MCF 10A (cell line): ENCODE measurements around the gene TGFB2. TPM values are rescaled to one million over a fixed set of nuclear protein-coding genes. Genes with fewer than 3 reads are reported as not detected.

Experiments used
- BruUV-seq: library from RNA; stranded (reverse); fragments of 400-500 nt; replicated peaks from 2 replicates; lab custom pipeline; 2021; lab: Mats Ljungman, UMichigan
- CTCF ChIA-PET: fragments of 300-600 bp; sonication (Branson Sonifier 250); formaldehyde crosslinking; extraction: SDS; loops from one replicate; lab custom pipeline; 2021; ENCODE audit warnings: antibody characterized with exemption, inconsistent platforms; lab: Yijun Ruan, JAX
- POLR2A ChIA-PET: fragments of 300-600, 350-650 bp; sonication (Branson Sonifier 250); formaldehyde crosslinking; extraction: SDS; loops from one replicate; lab custom pipeline; 2020; ENCODE audit warnings: antibody characterized with exemption, inconsistent platforms; lab: Yijun Ruan, JAX
- DNase-seq: peaks from one replicate; pipeline ENCODE4 v3.0.0-alpha.2; 2018; ENCODE audit not compliant: unreplicated experiment
- H3K27ac Mint-ChIP-seq: one replicate; pipeline ENCODE4 v1.8.0; 2022; ENCODE audit warnings: mild to moderate bottlenecking, low read depth, mixed read lengths; ENCODE audit not compliant: unreplicated experiment
- H3K27me3 Mint-ChIP-seq: one replicate; pipeline ENCODE4 v1.8.0; 2022; ENCODE audit warnings: mixed read lengths; ENCODE audit not compliant: insufficient read depth, unreplicated experiment
- H3K36me3 Mint-ChIP-seq: one replicate; pipeline ENCODE4 v1.8.0; 2022; ENCODE audit warnings: mild to moderate bottlenecking, moderate library complexity, mixed read lengths; ENCODE audit not compliant: insufficient read depth, unreplicated experiment
- H3K4me1 Mint-ChIP-seq: one replicate; pipeline ENCODE4 v1.8.0; 2022; ENCODE audit warnings: mixed read lengths; ENCODE audit not compliant: insufficient read depth, unreplicated experiment
- H3K4me3 Mint-ChIP-seq: one replicate; pipeline ENCODE4 v1.8.0; 2022; ENCODE audit warnings: mild to moderate bottlenecking, moderate library complexity, mixed read lengths; ENCODE audit not compliant: unreplicated experiment
- H3K9me3 Mint-ChIP-seq: one replicate; pipeline ENCODE4 v1.8.0; 2022; ENCODE audit warnings: mixed read lengths; ENCODE audit not compliant: unreplicated experiment
- CTCF ChIP-seq: fragments of 200-600 bp; IDR thresholded peaks from one replicate; pipeline ENCODE4 v1.8.0; 2022; ENCODE audit warnings: antibody characterized with exemption, mild to moderate bottlenecking; ENCODE audit not compliant: unreplicated experiment
- intact Hi-C: fragments of 100-400 bp; cut with micrococcal nuclease; formaldehyde crosslinking; loops from 2 replicates; pipeline ENCODE4 v1.14.1; 2022
- total RNA-seq: library from RNA; stranded (reverse); gene quantifications from 2 replicates; pipeline ENCODE4 v1.2.3, GENCODE V29; 2022

Gene TGFB2
- total RNA-seq, 1 experiment from 2014 or later, result 6.3 TPM

DNA sequence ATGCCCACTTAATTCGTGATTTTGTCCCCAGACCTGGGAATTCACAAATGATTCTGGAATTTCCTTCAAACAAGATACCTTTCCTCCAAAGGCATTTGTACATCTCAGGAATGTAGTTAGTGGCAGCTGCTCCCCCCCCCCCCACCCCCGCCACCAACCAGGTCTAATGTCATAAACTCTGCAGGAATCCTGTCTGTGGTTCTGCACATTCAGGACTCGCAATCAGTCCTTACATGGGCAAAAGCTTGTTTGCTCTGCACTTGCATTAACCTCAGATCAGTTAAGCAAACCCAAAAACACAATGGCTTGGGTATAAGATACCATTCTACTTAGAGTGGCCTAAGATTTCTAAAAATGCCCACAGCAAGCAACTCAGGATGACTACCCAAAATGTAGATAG is 143.8 kb downstream of the TGFB2 start:
- POLR2A ChIA-PET, result interaction anchor here (0.5 to 0.9 kb wide), 4 partner anchors 141 to 1783 kb away, joined by 3 to 5 read pairs (median 4); no protein-coding TSS in a partner anchor
- H3K4me1 Mint-ChIP-seq, result peaks cover 18% of the 10 kb centered on the region
- no peak overlapping the region for H3K27ac Mint-ChIP-seq
- H3K4me3 Mint-ChIP-seq, result no peak overlapping the region
- intact Hi-C loops, result no loop called here
- no peak for TF ChIP-seq CTCF
- no peak for DNase-seq
- H3K27me3 Mint-ChIP-seq, result no peaks in the 10 kb centered on the region
- no TSS peak for BruUV-seq
- H3K9me3 Mint-ChIP-seq, result peaks cover 8% of the 10 kb centered on the region
- no peaks in the 10 kb centered on the region for H3K36me3 Mint-ChIP-seq
- CTCF ChIA-PET, result interaction anchor here (1.1 to 1.5 kb wide), 2 partner anchors 8 to 29 kb away, joined by 3 read pairs; no protein-coding TSS in a partner anchor

DNA sequence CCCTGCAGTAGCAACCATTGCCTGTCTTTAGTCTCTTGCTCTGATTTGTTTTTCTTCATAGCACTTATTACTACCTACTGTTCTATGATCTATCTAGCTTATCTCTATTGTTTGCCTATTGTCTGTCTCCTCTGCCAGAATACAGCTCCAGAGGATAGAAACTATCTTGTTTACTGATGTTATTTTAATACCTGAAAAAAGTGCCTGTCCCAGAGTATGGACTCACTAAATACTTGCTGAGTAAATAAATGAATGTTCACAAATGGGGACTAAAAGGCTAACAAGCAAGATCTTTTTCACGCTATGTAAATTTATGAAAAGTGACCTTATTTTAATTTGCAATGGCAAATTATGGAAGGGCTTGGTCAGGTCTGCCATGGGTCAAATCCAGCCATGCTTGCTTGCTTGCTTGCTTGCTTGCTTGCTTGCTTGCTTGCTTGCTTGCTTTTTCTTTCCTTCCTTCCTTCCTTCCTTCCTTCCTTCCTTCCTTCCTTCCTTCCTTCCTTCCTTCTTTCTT is 145.3 kb downstream of the TGFB2 start:
- Mint-ChIP-seq H3K27me3 (no peaks in the 10 kb centered on the region), H3K9me3 (peaks cover 8% of the 10 kb centered on the region), H3K4me3 (no peak overlapping the region), H3K36me3 (no peaks in the 10 kb centered on the region), H3K27ac (no peak overlapping the region), H3K4me1 (peaks cover 18% of the 10 kb centered on the region)
- no TSS peak for BruUV-seq
- TF ChIP-seq CTCF, result no peak
- CTCF ChIA-PET, result no interaction called here
- POLR2A ChIA-PET, result no interaction called here
- DNase-seq, result no peak
- intact Hi-C loops, result no loop called here

GRCh38 chr1:218492874-218493273 is 147.7 kb downstream of the TGFB2 start:
- no TSS peak for BruUV-seq
- Mint-ChIP-seq H3K27me3 (no peaks in the 10 kb centered on the region), H3K36me3 (no peaks in the 10 kb centered on the region), H3K4me3 (no peak overlapping the region), H3K9me3 (peaks cover 8% of the 10 kb centered on the region), H3K4me1 (peaks cover 29% of the 10 kb centered on the region), H3K27ac (no peak overlapping the region)
- ChIA-PET CTCF (interaction anchor here (0.6 to 1.1 kb wide), 3 partner anchors 11 to 221 kb away, joined by 3 read pairs; no protein-coding TSS in a partner anchor), POLR2A (interaction anchor here (0.6 to 0.7 kb wide), 3 partner anchors 12 to 116 kb away, joined by 3 to 5 read pairs (median 3); no protein-coding TSS in a partner anchor)
- no peak for TF ChIP-seq CTCF
- no peak for DNase-seq
- intact Hi-C loops, result no loop called here

DNA sequence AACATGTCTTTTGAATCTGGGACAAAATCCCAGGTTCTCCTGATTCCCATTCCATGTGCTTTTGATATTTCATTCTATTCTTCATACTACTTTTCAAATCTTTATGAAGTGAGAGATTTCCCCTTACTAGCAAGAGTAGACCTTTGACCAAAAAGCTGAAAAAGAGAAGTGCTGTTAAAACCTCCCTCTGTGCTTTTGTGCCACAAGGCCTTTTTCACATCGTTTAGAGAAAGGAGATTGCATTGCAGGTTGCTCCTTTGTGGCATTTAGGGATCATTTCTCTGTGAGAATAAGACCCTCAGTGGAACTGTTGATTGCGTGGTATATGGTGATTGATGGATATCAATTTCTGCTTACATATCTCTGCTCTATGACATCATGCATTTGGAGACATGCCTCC is 148.8 kb downstream of the TGFB2 start:
- Mint-ChIP-seq H3K27ac (no peak overlapping the region), H3K36me3 (no peaks in the 10 kb centered on the region), H3K9me3 (peaks cover 8% of the 10 kb centered on the region), H3K27me3 (no peaks in the 10 kb centered on the region), H3K4me3 (no peak overlapping the region), H3K4me1 (peaks cover 33% of the 10 kb centered on the region)
- POLR2A ChIA-PET, result interaction anchor here (0.9 to 1.0 kb wide), 2 partner anchors 35 to 114 kb away, joined by 3 to 5 read pairs; no protein-coding TSS in a partner anchor
- TF ChIP-seq CTCF, result no peak
- intact Hi-C loops, result no loop called here
- DNase-seq, result no peak
- CTCF ChIA-PET, result interaction anchor here (0.7 kb wide), 1 partner anchor 10 kb away, joined by 3 read pairs; no protein-coding TSS in a partner anchor
- BruUV-seq, result no TSS peak

Other genes starting within 250 kb of the TGFB2 start
- gene RRP15, start 60.0 kb upstream of the TGFB2 start, total RNA-seq, result 65.8 and 83.1 TPM in 2 replicates